K562 (cell line): ENCODE measurements around the gene MCTS1. TPM values are rescaled to one million over a fixed set of nuclear protein-coding genes. Genes with fewer than 3 reads are reported as not detected.

Source experiments
- ATAC-seq: fragments of 200-7000 bp; cut with Tn5 transposase; 3 replicates; pipeline ENCODE4 v1.9.1; 2020; ENCODE audit warnings: moderate library complexity
- BruUV-seq: library from RNA; stranded (reverse); fragments of 400-500 nt; replicated peaks from 2 replicates; lab custom pipeline; 2021; lab: Mats Ljungman, UMichigan
- CTCF ChIA-PET: fragments of 300-600 bp; formaldehyde crosslinking; extraction: SDS; loops from one replicate; lab custom pipeline; 2021; ENCODE audit warnings: low intra/inter-chr PET ratio; lab: Yijun Ruan, JAX
- POLR2A ChIA-PET: fragments of 300-600, 350-650 bp; sonication (Branson Sonifier 250); formaldehyde crosslinking; extraction: SDS; loops from one replicate; lab custom pipeline; 2021; ENCODE audit warnings: antibody characterized with exemption, inconsistent platforms; lab: Yijun Ruan, JAX
- DNase-seq, 4 experiments: peaks; one replicate each; pipeline versions ENCODE4 v3.0.0 to v3.0.0-alpha.2; 2011 to 2018; ENCODE audit warnings: low spot score in 3 of 4, mixed read lengths in 3 of 4; ENCODE audit errors: extremely low read depth in 1 of 4
- FAIRE-seq: peaks from 2 replicates; lab custom pipeline; 2011; peaks lifted over from hg19 to GRCh38; lab: Jason Lieb, UNC
- H2AFZ ChIP-seq: 2 replicates; pipeline ENCODE4 v1.6.0; 2011; ENCODE audit warnings: low read depth, low read length, control low read depth, inconsistent platforms
- H3K27ac ChIP-seq: fragments of 200-600 bp; 3 replicates; pipeline ENCODE4 v1.8.0; 2011; ENCODE audit warnings: low read depth, mild to moderate bottlenecking, control low read depth, inconsistent platforms, low read length, moderate library complexity, mixed read lengths; ENCODE audit errors: extremely low read depth
- H3K27me3 ChIP-seq, 2 experiments: fragments of 300-600 bp in 1 of 2; 2 replicates in 1 of 2; 3 replicates in 1 of 2; pipeline versions ENCODE4 v1.6.0 to v1.8.0; 2011; ENCODE audit warnings: inconsistent platforms in 2 of 2, low read length in 2 of 2, mild to moderate bottlenecking in 1 of 2, mixed read lengths in 1 of 2, moderate library complexity in 1 of 2; ENCODE audit not compliant: control insufficient read depth in 2 of 2, insufficient read depth in 2 of 2
- H3K36me3 ChIP-seq: fragments of 300-600 bp; 3 replicates; pipeline ENCODE4 v1.8.0; 2011; ENCODE audit warnings: mild to moderate bottlenecking, low read length, inconsistent platforms; ENCODE audit not compliant: control insufficient read depth, insufficient read depth
- H3K4me1 ChIP-seq, 2 experiments: fragments of 200-600 bp in 1 of 2; replicated peaks in 1 of 2; 2 replicates in 1 of 2; 3 replicates in 1 of 2; pipeline versions ENCODE4 v1.5.1 to v1.8.0; 2011; ENCODE audit warnings: inconsistent platforms in 2 of 2, low read length in 2 of 2, mild to moderate bottlenecking in 1 of 2, mixed read lengths in 1 of 2, moderate library complexity in 1 of 2; ENCODE audit not compliant: control insufficient read depth in 2 of 2, insufficient read depth in 2 of 2
- H3K4me2 ChIP-seq: 2 replicates; pipeline ENCODE4 v1.6.1; 2011; ENCODE audit warnings: low read length, control low read depth, inconsistent platforms, mixed read lengths; ENCODE audit not compliant: insufficient read depth
- H3K4me3 ChIP-seq: fragments of 200-600 bp; sonication (generic), shearing (Covaris generic); 2 replicates; pipeline ENCODE4 v1.5.1; 2016; ENCODE audit warnings: control low read depth, inconsistent platforms
- H3K79me2 ChIP-seq: fragments of 200-600 bp; 3 replicates; pipeline ENCODE4 v1.8.0; 2011; ENCODE audit warnings: low read length, inconsistent platforms; ENCODE audit not compliant: control insufficient read depth, insufficient read depth
- H3K9ac ChIP-seq, 2 experiments: 2 replicates each; pipeline versions ENCODE4 v1.6.0 to v1.6.1; 2011; ENCODE audit warnings: low read depth in 2 of 2, low read length in 2 of 2, control low read depth in 1 of 2, inconsistent platforms in 1 of 2, mild to moderate bottlenecking in 1 of 2, mixed read lengths in 1 of 2; ENCODE audit not compliant: insufficient read depth in 1 of 2
- H3K9me1 ChIP-seq: one replicate; pipeline ENCODE4 v1.6.0; 2011; ENCODE audit warnings: inconsistent platforms, mild to moderate bottlenecking, low read length, moderate library complexity; ENCODE audit not compliant: control insufficient read depth, insufficient read depth
- H3K9me3 ChIP-seq: replicated peaks from 2 replicates; pipeline ENCODE4 v1.5.1; 2011; ENCODE audit warnings: low read depth, low read length, inconsistent platforms; ENCODE audit not compliant: control insufficient read depth, insufficient read depth
- H4K20me1 ChIP-seq: replicated peaks from 2 replicates; pipeline ENCODE4 v1.6.1; 2011; ENCODE audit warnings: low read length, inconsistent platforms, mixed read lengths; ENCODE audit not compliant: control insufficient read depth, insufficient read depth
- NR2C2 ChIP-seq, 2 experiments: fragments of 200-800 bp in 1 of 2; sonication (Bioruptor generic) in 1 of 2; sonication (generic) in 1 of 2; formaldehyde crosslinking in 1 of 2; IDR thresholded peaks; 2 replicates each; pipeline versions ENCODE4 v1.6.1 to v1.8.0; 2016 to 2022; ENCODE audit warnings: mild to moderate bottlenecking in 1 of 2, missing compliant biosample characterization in 1 of 2, missing genetic modification characterization in 1 of 2, missing genetic modification reagents in 1 of 2
- POLR2AphosphoS2 ChIP-seq: IDR thresholded peaks from 2 replicates; pipeline ENCODE4 v1.6.1; 2012; ENCODE audit warnings: low read length, improper control_type of control experiment
- ZNF311 ChIP-seq: fragments of 250-450 bp; sonication (Bioruptor Pico); IDR thresholded peaks from 2 replicates; pipeline ENCODE4 v1.4.0; 2020; ENCODE audit warnings: mild to moderate bottlenecking, moderate library complexity
- WGBS: fragments of 100-300 bp; shearing (Covaris generic); methylation state at CpG from one replicate; pipeline ENCODE4 v1.1.6; 2016; ENCODE audit warnings: low coverage, mixed read lengths; ENCODE audit not compliant: insufficient coverage; ENCODE audit errors: missing lambda C conversion rate; 5-methylcytosine and 5-hydroxymethylcytosine counted together
- in situ Hi-C: fragments of 300-500 bp; cut with MboI; formaldehyde crosslinking; loops from 4 replicates; pipeline ENCODE4 v1.15.0; 2018; ENCODE audit warnings: inconsistent platforms, mixed read lengths
- intact Hi-C: fragments of 100-400 bp; cut with micrococcal nuclease; formaldehyde crosslinking; loops from 2 replicates; pipeline ENCODE4 v1.14.2; 2022
- polyA plus RNA-seq, 8 experiments: library from polyadenylated mRNA; depleted of rRNA in 4 of 8; stranded (reverse) in 5 of 8; unstranded in 3 of 8; fragments of >200 nt; fragmentation: Nextera tagmentation in 2 of 8; fragmentation: Illumina TruSeq in 1 of 8; extraction: Ambion mirVana in 2 of 8; extraction: Trizol in 1 of 8; gene quantifications; 2 replicates each; pipeline versions ENCODE4 v1.2.1 to v1.2.3, GENCODE V29; 2011 to 2014; ENCODE audit warnings: inconsistent platforms in 1 of 8, missing spikeins in 1 of 8
- total RNA-seq, 7 experiments: library from RNA; depleted of rRNA in 6 of 7; stranded (reverse); fragments of >200 nt in 6 of 7; fragmentation: Illumina TruSeq in 2 of 7; extraction: Trizol in 2 of 7; gene quantifications; 2 replicates each; pipeline versions ENCODE4 v1.2.1 to v1.2.3, GENCODE V29; 2011 to 2021; ENCODE audit warnings: low replicate concordance in 1 of 7
- TF ChIP-seq, protein P1 (sequence below): fragments of 250-450 bp; sonication (Bioruptor Pico); IDR thresholded peaks from 2 replicates; pipeline ENCODE4 v1.4.0; 2020; ENCODE audit warnings: borderline replicate concordance
- TF ChIP-seq, protein P2 (sequence below), 3 experiments: fragments of 200-800 bp in 1 of 3; sonication (Bioruptor generic) in 1 of 3; sonication (generic) in 1 of 3; formaldehyde crosslinking in 1 of 3; IDR thresholded peaks; 2 replicates each; pipeline versions ENCODE4 v1.6.1 to v1.8.0; 2016 to 2022; ENCODE audit warnings: mild to moderate bottlenecking in 2 of 3, missing compliant biosample characterization in 2 of 3, missing genetic modification characterization in 2 of 3, missing genetic modification reagents in 1 of 3

The MCTS1 gene
- total and polyA plus RNA-seq, 9 of the 15 experiments (the other 6 are each of a cell fraction or from before 2014, with no cell fraction given), result 65.3 to 300 (median 152) TPM

DNA sequence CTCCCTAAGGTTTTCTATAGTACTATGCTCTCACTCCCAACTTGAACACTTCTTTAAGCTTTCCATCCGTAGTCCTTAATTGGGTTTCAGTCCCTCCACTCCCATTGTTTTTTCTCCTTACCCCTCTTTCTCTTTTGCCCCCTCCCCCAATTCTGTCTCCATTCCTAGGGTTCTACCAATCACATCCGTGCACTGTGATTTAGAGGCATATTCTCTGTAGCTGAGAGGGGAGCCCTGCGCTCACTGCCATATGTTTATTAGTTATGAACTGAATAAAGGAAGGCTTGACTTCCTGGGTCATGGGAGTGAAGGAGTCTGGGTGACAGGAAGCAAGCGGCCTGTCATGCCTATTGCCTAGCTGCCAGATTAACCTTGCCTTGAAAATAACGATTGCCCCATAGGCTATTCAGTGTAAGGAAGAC lies 471 bp downstream of the MCTS1 start (continued):
- no peak for TF ChIP-seq NR2C2 (CRISPR knock-in tag; IDR thresholded peaks at IDR 0.05)
- TF ChIP-seq NR2C2 (tag; IDR thresholded peaks at IDR 0.05), result peak; percentile 90
- TF ChIP-seq, protein P1, sequence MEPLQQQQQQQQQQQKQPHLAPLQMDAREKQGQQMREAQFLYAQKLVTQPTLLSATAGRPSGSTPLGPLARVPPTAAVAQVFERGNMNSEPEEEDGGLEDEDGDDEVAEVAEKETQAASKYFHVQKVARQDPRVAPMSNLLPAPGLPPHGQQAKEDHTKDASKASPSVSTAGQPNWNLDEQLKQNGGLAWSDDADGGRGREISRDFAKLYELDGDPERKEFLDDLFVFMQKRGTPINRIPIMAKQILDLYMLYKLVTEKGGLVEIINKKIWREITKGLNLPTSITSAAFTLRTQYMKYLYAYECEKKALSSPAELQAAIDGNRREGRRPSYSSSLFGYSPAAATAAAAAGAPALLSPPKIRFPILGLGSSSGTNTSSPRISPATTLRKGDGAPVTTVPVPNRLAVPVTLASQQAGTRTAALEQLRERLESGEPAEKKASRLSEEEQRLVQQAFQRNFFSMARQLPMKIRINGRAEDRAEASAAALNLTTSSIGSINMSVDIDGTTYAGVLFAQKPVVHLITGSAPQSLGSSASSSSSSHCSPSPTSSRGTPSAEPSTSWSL, result no peak

DNA sequence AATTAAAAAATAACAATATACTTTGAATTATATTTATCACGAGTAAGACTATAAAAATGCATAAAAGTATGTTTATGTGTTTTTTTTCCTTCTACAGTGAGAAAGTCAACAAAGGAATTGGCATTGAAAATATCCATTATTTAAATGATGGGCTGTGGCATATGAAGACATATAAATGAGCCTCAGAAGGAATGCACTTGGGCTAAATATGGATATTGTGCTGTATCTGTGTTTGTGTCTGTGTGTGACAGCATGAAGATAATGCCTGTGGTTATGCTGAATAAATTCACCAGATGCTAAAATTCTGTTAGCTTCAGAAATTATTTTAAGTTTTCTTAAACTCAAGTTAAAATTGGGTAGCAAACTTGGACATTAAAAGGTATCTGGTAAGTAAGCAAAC lies 8.2 kb downstream of the MCTS1 start:
- TF ChIP-seq, protein P2, sequence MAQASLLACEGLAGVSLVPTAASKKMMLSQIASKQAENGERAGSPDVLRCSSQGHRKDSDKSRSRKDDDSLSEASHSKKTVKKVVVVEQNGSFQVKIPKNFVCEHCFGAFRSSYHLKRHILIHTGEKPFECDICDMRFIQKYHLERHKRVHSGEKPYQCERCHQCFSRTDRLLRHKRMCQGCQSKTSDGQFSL (CRISPR knock-in tag; IDR thresholded peaks at IDR 0.05), result no peak
- TF ChIP-seq, protein P2 (tag; IDR thresholded peaks at IDR 0.05), result no peak
- TF ChIP-seq ZNF311 (CRISPR knock-in tag) (no peak), POLR2AphosphoS2 (no peak)
- Histone ChIP-seq H4K20me1 (no peaks in the 10 kb centered on the region), H3K27me3 (no peaks in the 10 kb centered on the region), H3K27ac (no peak overlapping the region), H3K9me3 (no peaks in the 10 kb centered on the region), H2AFZ (no peak overlapping the region), H3K9me1 (no peaks in the 10 kb centered on the region), H3K4me3 (no peak overlapping the region), H3K36me3 (peaks cover 71% of the 10 kb centered on the region; the same call in 2 of the 3 replicates), H3K4me2 (no peak overlapping the region), H3K79me2 (peaks cover 6% of the 10 kb centered on the region; the same call in 2 of the 3 replicates), H3K9ac (no peak overlapping the region), H3K4me1 (no peaks in the 10 kb centered on the region)
- no TSS peak for BruUV-seq
- ATAC-seq (no peak), FAIRE-seq (no peak), DNase-seq (no peak)
- WGBS, result 83% methylated on average over 1 of the region's 1 CpG
- ChIA-PET CTCF (no interaction called here), POLR2A (no interaction called here)
- intact Hi-C loops, result no loop called here
- in situ Hi-C loops, result no loop called here
